Mesenchymal stem cell (in vitro differentiated cells and primary cell): ENCODE results near the gene SETD1B.

Source experiments
- DNase-seq: peaks from one replicate; pipeline ENCODE4 v3.0.0-alpha.2; 2013
- H2AFZ ChIP-seq: one replicate; pipeline ENCODE4 v1.6.1; 2013; ENCODE audit warnings: low read depth, mild to moderate bottlenecking, control low read depth, inconsistent platforms, low read length, moderate library complexity
- H2AK5ac ChIP-seq: 2 replicates; pipeline ENCODE4 v1.6.1; 2013; ENCODE audit warnings: low read length, moderate library complexity, mild to moderate bottlenecking, inconsistent platforms; ENCODE audit not compliant: severe bottlenecking
- H2BK120ac ChIP-seq: one replicate; pipeline ENCODE4 v1.6.1; 2013; ENCODE audit warnings: low read depth, mild to moderate bottlenecking, inconsistent platforms, low read length, moderate library complexity
- H2BK12ac ChIP-seq, 2 experiments: one replicate each; pipeline ENCODE4 v1.6.1; 2013; ENCODE audit warnings: inconsistent platforms in 2 of 2, low read length in 2 of 2, mild to moderate bottlenecking in 2 of 2, moderate library complexity in 2 of 2, control low read depth in 1 of 2
- H2BK15ac ChIP-seq: one replicate; pipeline ENCODE4 v1.6.1; 2013; ENCODE audit warnings: mild to moderate bottlenecking, low read depth, inconsistent platforms; ENCODE audit not compliant: poor library complexity, severe bottlenecking
- H2BK5ac ChIP-seq: 2 replicates; pipeline ENCODE4 v1.6.1; 2013; ENCODE audit warnings: low read depth, mild to moderate bottlenecking, low read length, control low read depth, inconsistent platforms; ENCODE audit not compliant: poor library complexity, severe bottlenecking
- H3K14ac ChIP-seq, 2 experiments: one replicate each; pipeline ENCODE4 v1.6.1; 2013; ENCODE audit warnings: inconsistent platforms in 2 of 2, low read length in 2 of 2, control low read depth in 1 of 2, mild to moderate bottlenecking in 1 of 2, moderate library complexity in 1 of 2
- H3K18ac ChIP-seq, 2 experiments: one replicate each; pipeline ENCODE4 v1.6.1; 2013; ENCODE audit warnings: inconsistent platforms in 2 of 2, low read length in 2 of 2, control low read depth in 1 of 2, low read depth in 1 of 2, mild to moderate bottlenecking in 1 of 2
- H3K23ac ChIP-seq, 2 experiments: one replicate each; pipeline ENCODE4 v1.6.1; 2013; ENCODE audit warnings: inconsistent platforms in 2 of 2, low read length in 2 of 2, mild to moderate bottlenecking in 2 of 2, moderate library complexity in 2 of 2, control low read depth in 1 of 2
- H3K27ac ChIP-seq: 2 replicates; pipeline ENCODE4 v1.5.1; 2013; ENCODE audit warnings: mild to moderate bottlenecking, moderate library complexity, low read length, control low read depth, inconsistent platforms; ENCODE audit not compliant: poor library complexity, severe bottlenecking
- H3K27me3 ChIP-seq, 2 experiments: 2 replicates each; pipeline versions ENCODE4 v1.6.1 to v1.7.0; 2013; ENCODE audit warnings: low read length in 2 of 2, mild to moderate bottlenecking in 2 of 2, moderate library complexity in 2 of 2, control low read depth in 1 of 2, inconsistent platforms in 1 of 2; ENCODE audit not compliant: control insufficient read depth in 1 of 2, insufficient read depth in 1 of 2
- H3K36me3 ChIP-seq, 2 experiments: 2 replicates each; pipeline versions ENCODE4 v1.6.1 to v1.7.0; 2013; ENCODE audit warnings: low read length in 2 of 2, control low read depth in 1 of 2, inconsistent platforms in 1 of 2, low read depth in 1 of 2, mild to moderate bottlenecking in 1 of 2; ENCODE audit not compliant: insufficient read depth in 2 of 2, control insufficient read depth in 1 of 2
- H3K4ac ChIP-seq, 2 experiments: one replicate each; pipeline ENCODE4 v1.6.1; 2013; ENCODE audit warnings: inconsistent platforms in 2 of 2, low read length in 2 of 2, mild to moderate bottlenecking in 2 of 2, moderate library complexity in 2 of 2, control low read depth in 1 of 2, low read depth in 1 of 2
- H3K4me1 ChIP-seq: 2 replicates; pipeline ENCODE4 v1.6.1; 2013; ENCODE audit warnings: low read depth, low read length, control low read depth; ENCODE audit not compliant: control insufficient read depth, insufficient read depth
- H3K4me2 ChIP-seq: 2 replicates; pipeline ENCODE4 v1.6.1; 2013; ENCODE audit warnings: low read length, mild to moderate bottlenecking, inconsistent platforms; ENCODE audit not compliant: poor library complexity, severe bottlenecking
- H3K4me3 ChIP-seq, 2 experiments: 2 replicates each; pipeline versions ENCODE4 v1.5.1 to v1.7.0; 2013; ENCODE audit warnings: low read length in 2 of 2, mild to moderate bottlenecking in 2 of 2, control low read depth in 1 of 2, low read depth in 1 of 2; ENCODE audit not compliant: insufficient read depth in 1 of 2
- H3K79me1 ChIP-seq: replicated peaks from 2 replicates; pipeline ENCODE4 v1.6.1; 2013; ENCODE audit warnings: mild to moderate bottlenecking, control low read depth, low read length, inconsistent platforms; ENCODE audit not compliant: poor library complexity, severe bottlenecking
- H3K9ac ChIP-seq: 2 replicates; pipeline ENCODE4 v1.7.0; 2013; ENCODE audit warnings: mild to moderate bottlenecking, low read length, moderate library complexity
- H3K9me3 ChIP-seq: 2 replicates; pipeline ENCODE4 v1.7.0; 2013; ENCODE audit warnings: mild to moderate bottlenecking, low read length; ENCODE audit not compliant: control insufficient read depth
- H4K8ac ChIP-seq: one replicate; pipeline ENCODE4 v1.6.1; 2013; ENCODE audit warnings: inconsistent platforms, mild to moderate bottlenecking, low read length, moderate library complexity
- H4K91ac ChIP-seq: one replicate; pipeline ENCODE4 v1.6.1; 2013; ENCODE audit warnings: mild to moderate bottlenecking, low read length, inconsistent platforms
- whole genome bisulfite sequencing: methylation state at CpG from one replicate; pipeline ENCODE4 v1.1.7; 2013; ENCODE audit warnings: mixed read lengths; 5-methylcytosine and 5-hydroxymethylcytosine counted together

SETD1B gene

DNA sequence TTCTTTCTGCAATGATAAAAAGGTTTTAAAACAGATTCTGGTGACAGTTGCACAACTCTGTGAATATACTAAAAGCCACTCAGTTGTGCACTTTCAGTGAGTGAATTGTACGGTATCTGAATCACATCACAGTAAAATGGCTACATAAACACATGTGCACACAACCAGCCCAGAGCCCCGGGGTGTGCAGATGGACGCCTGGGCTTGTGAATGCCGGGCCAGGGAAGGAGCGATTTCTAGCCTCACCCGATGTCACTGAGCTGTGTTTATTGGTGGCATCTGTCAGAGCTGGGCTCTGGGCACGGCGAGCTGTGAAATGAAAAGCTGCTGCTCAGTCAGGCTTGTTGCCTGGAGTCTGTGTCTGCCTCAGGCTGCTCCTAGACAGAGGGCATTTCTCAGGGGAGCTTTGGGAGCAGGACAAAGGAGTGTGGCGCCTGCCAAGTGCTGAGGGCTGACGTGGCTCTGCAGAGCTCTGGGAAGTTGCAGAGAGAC lies 36.2 kb upstream of the SETD1B start:
- Histone ChIP-seq H3K9me3 (no peaks in the 10 kb centered on the region), H2BK5ac (no peak overlapping the region), H2BK15ac (no peak overlapping the region), H3K23ac (no peak overlapping the region), H3K79me1 (peaks cover 3% of the 10 kb centered on the region), H2BK120ac (no peak overlapping the region), H3K4ac (no peak overlapping the region), H3K36me3 (peaks cover 0 to 30% of the 10 kb centered on the region in 2 experiments), H3K4me2 (no peak overlapping the region), H3K4me1 (peaks cover 51% of the 10 kb centered on the region), H3K14ac (no peak overlapping the region), H3K18ac (no peak overlapping the region), H2AK5ac (no peak overlapping the region), H3K27me3 (no peaks in the 10 kb centered on the region), H3K27ac (peak overlapping the region; percentile 44), H4K8ac (no peak overlapping the region), H3K9ac (peak overlapping the region; percentile 56), H3K4me3 (peak overlapping the region in 1 of 2 experiments; percentile 50), H4K91ac (no peak overlapping the region), H2AFZ (no peak overlapping the region), H2BK12ac (no peak overlapping the region)
- no peak for DNase-seq
- WGBS = 87% methylated on average over 10 of the region's 10 CpGs

DNA sequence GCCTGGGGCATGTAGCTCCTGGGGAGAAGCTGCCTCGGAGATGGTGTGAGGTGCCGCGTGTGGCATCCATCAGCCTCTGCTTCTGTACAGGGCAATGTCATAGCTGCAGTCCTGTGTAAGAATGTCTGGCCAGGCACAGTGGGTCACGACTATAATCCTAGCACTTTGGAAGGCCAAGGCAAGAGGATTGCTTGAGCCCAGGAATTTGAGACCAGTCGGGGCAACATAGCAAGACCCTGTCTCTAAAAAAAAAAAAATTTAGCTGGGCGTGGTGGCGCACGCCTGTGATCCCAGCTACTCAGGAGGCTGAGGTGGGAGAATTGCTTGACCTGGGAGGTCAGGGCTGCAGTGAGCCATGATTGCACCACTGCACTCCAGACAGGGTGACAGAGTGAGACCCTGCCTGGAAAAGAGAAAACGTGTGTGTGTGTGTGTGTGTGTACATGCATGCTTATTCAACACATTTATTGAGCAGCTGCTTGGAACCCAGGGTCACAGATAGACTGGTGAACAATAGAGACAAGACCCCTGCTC lies 34.4 kb upstream of the SETD1B start:
- H3K79me1 ChIP-seq = peaks cover 3% of the 10 kb centered on the region
- H3K4me3 ChIP-seq = no peak overlapping the region
- H3K4me1 ChIP-seq = peaks cover 53% of the 10 kb centered on the region
- no peak overlapping the region for H2AFZ ChIP-seq
- no peaks in the 10 kb centered on the region for H3K27me3 ChIP-seq
- DNase-seq = no peak
- H3K27ac ChIP-seq = no peak overlapping the region
- no peak overlapping the region for H4K91ac ChIP-seq
- H2BK15ac ChIP-seq = no peak overlapping the region
- peaks cover 0 to 24% of the 10 kb centered on the region in 2 experiments for H3K36me3 ChIP-seq
- no peak overlapping the region for H3K9ac ChIP-seq
- H2BK120ac ChIP-seq = no peak overlapping the region
- no peak overlapping the region for H3K23ac ChIP-seq
- H3K14ac ChIP-seq = peak overlapping the region in 1 of 2 experiments; percentile 74
- H4K8ac ChIP-seq = no peak overlapping the region
- H2BK12ac ChIP-seq = no peak overlapping the region
- no peak overlapping the region for H3K18ac ChIP-seq
- no peak overlapping the region for H2BK5ac ChIP-seq
- no peak overlapping the region for H3K4ac ChIP-seq
- H2AK5ac ChIP-seq = peak overlapping the region; percentile 56
- WGBS = 92% methylated on average over 9 of the region's 9 CpGs
- no peaks in the 10 kb centered on the region for H3K9me3 ChIP-seq
- H3K4me2 ChIP-seq = no peak overlapping the region

DNA sequence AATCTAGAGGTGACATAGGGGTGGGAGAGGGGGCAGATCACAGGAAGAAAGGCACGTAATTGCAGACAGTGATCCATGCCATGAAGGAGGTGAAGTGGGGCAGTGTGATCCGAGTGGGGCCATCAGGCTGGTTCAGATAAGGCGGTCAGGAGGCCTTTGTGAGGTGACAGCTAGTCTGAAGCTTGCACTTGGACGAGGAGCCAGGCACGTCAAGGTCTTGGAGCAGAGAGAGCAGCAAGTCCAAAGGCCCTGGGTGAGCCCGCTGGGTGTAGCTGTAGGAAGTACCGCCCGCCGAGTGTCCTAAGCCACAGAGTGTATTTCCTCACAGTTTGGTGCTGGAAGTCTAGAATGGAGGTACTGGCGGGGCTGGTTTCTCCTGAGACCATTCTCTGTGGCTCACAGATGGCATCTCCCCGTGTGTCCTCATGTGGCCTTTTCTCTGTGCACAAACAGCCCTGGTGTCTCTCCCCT lies 33.9 kb upstream of the SETD1B start:
- no peak overlapping the region for H3K4me3 ChIP-seq
- peak overlapping the region in 1 of 2 experiments; percentile 61 for H3K23ac ChIP-seq
- H3K27me3 ChIP-seq = no peaks in the 10 kb centered on the region
- H3K14ac ChIP-seq = no peak overlapping the region
- DNase-seq = no peak
- H3K4ac ChIP-seq = no peak overlapping the region
- H2BK15ac ChIP-seq = no peak overlapping the region
- H2AK5ac ChIP-seq = peak overlapping the region; percentile 0
- no peak overlapping the region for H2BK120ac ChIP-seq
- no peak overlapping the region for H3K27ac ChIP-seq
- H2BK5ac ChIP-seq = no peak overlapping the region
- H3K18ac ChIP-seq = no peak overlapping the region
- peaks cover 3% of the 10 kb centered on the region for H3K79me1 ChIP-seq
- H3K9me3 ChIP-seq = no peaks in the 10 kb centered on the region
- H3K4me2 ChIP-seq = no peak overlapping the region
- WGBS = 95% methylated on average over 11 of the region's 11 CpGs
- H3K36me3 ChIP-seq = peaks cover 0 to 24% of the 10 kb centered on the region in 2 experiments
- no peak overlapping the region for H2AFZ ChIP-seq
- H4K91ac ChIP-seq = no peak overlapping the region
- peaks cover 58% of the 10 kb centered on the region for H3K4me1 ChIP-seq
- peak overlapping the region; percentile 32 for H4K8ac ChIP-seq
- no peak overlapping the region for H3K9ac ChIP-seq
- H2BK12ac ChIP-seq = no peak overlapping the region

DNA sequence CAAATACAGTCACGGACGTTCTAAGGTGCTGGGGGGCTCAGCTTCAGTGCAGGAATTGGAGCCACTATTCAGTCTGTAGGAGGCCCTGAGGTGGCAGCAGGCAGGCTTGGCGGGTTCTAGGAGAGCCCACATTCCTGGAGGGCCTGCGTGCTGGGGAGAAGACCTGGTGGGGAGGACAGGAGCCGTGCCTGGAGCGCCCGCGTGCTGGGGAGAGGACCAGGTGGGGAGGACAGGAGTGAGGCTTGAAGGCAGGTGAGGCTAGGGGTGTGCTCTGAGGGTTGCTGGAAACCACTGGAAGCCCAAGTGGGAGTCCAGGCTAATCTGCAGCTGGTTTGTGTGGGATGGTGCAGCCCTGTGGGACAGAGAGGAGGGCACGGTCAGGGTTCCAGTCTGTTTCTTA lies 33.4 kb upstream of the SETD1B start:
- H3K4ac ChIP-seq = no peak overlapping the region

More for the DNA sequence above, 33.4 kb upstream of the SETD1B start:
- Histone ChIP-seq H3K27me3 (no peaks in the 10 kb centered on the region), H4K8ac (no peak overlapping the region), H2BK12ac (no peak overlapping the region), H3K4me1 (peaks cover 59% of the 10 kb centered on the region), H3K18ac (no peak overlapping the region), H3K9ac (no peak overlapping the region), H4K91ac (no peak overlapping the region), H3K79me1 (peaks cover 3% of the 10 kb centered on the region), H2BK15ac (no peak overlapping the region), H3K9me3 (no peaks in the 10 kb centered on the region), H3K4me3 (no peak overlapping the region), H3K27ac (no peak overlapping the region), H2AFZ (no peak overlapping the region), H3K36me3 (peaks cover 0 to 24% of the 10 kb centered on the region in 2 experiments), H2AK5ac (peak overlapping the region; percentile 70), H3K14ac (no peak overlapping the region), H2BK120ac (no peak overlapping the region), H3K23ac (no peak overlapping the region), H2BK5ac (no peak overlapping the region), H3K4me2 (no peak overlapping the region)
- WGBS = 80% methylated on average over 9 of the region's 9 CpGs
- DNase-seq = no peak
